Measurements from ENCODE around the gene MARVELD2.

DNA sequence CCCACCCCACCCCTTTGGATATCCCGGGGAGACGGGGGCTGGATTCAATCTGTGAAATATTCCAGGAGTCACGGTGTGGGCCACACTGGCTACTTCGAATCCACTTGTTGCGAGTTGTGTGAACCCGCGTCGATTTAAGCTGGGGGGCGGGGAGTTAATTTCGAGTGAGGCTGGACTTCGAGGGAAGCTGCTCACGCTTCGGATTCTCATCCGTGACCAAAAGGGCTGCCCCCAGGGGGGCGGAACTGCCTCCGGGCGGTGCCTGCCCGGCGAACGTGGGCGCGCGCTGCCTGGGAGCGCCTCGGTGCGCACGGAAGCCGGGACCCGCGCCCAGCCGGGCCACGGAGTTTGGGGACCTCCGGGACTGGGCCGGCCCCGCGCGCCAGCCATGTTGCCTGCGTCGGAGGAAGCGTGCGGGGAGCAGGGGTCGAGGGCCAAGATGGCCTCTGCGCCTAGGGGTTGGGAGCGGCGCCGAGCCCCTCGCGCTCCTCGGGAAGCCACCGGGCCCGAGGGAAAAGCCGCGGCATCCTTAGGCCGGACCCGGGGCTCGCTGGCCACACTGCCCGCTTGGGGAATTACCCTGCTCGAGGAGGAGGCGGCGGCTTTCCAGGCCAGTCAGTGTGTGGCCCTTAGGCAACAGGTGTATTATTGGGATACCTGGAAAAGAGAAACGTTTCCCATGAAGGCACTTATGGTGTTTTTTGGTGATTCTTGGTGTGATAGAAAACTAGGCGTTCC lies 78.6 kb downstream of the MARVELD2 start:
- peak; percentile 46; the same call in 1 of the 2 replicates for TF ChIP-seq POLR2A (IDR thresholded peaks at IDR 0.05; ENCODE audit: low read depth, low read length)
- TF ChIP-seq POLR2AphosphoS5 (IDR thresholded peaks at IDR 0.05; ENCODE audit: low read depth, low read length): no peak
